ENCODE data around the gene RPS24. TPM values are rescaled to one million over a fixed set of nuclear protein-coding genes. Genes with fewer than 3 reads are reported as not detected.
"Not testable (repeated sequence)": the region's sequence is repeated elsewhere in the genome, so short reads cannot be mapped to it uniquely, and the experiment has no call there.

The RPS24 gene
- 1,000 to 10,000 TPM; 2,309 to 2,336 TPM for total RNA-seq

DNA sequence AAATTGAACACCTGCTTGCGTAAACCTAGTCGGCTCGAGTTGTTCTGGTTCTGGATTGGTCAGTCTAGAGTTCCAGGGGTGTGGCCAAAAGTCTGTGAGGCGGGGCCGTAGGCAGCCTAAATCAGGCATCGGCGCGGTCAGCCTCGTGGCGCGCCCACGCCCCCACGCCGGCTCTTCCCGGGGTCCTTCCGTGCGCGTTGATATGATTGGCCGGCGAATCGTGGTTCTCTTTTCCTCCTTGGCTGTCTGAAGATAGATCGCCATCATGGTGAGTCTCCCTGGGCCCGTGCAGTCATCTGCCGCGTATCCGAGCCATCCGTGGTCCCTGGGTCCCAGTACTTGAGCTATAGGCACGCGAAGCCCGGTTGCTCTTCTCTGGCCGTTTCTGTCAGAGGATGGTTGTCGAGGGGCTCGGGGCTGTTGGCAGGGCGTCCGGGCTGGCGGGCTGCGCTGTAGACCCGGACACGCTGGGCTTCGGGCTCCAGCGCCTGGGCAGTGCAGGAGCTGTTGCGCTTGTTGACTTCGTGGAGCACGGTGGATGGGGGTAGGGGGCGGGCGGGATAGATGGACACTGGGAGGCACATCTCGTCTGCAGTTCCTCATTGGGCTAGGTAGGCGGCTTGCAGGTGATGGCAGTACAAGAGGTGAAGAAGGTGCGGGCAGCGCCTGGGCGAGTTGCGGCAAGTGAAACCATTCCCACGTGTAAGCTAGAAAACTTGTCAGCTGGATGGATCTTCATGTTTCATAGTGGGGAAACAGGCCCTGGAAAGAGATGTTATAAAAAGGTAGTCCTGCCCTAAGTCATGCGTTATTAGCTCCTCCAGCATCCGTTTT is at the start of gene RPS24:
Gene RPS24 (plus strand): TSS at position 227 of the 834 bp plus-strand sequence. CDS start 39 bp downstream, at position 266.
- peaks cover 51% of the 10 kb centered on the region for H3K36me3 Mint-ChIP-seq
- H3K4me1 Mint-ChIP-seq: peaks cover 42% of the 10 kb centered on the region

DNA sequence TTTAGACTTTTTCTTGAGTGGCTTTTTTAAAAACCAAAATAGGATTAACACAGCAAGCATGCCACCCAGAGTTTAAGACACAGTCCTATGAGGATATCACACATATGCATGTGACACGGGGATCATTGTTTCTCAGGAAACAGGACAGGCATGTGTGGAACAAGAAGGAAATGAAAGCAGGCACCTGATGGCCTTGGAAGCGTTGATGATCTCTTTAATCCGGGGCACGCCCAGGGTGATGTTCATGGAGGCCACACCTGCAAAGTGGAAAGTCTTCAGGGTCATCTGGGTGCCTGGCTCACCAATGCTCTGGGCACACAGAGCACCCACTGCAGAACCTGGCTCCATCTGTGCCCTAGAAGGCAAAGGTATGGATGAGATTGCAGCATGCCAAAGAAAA is 48.7 kb upstream of the RPS24 start:
- no peak overlapping the region for H3K4me3 Mint-ChIP-seq
- H3K27me3 Mint-ChIP-seq: no peaks in the 10 kb centered on the region
- H3K4me1 Mint-ChIP-seq: no peaks in the 10 kb centered on the region
- no peak for DNase-seq
- H3K27ac Mint-ChIP-seq: no peak overlapping the region
- H3K36me3 Mint-ChIP-seq: peaks cover 13% of the 10 kb centered on the region
- H3K9me3 Mint-ChIP-seq: no peaks in the 10 kb centered on the region

More for the DNA sequence above, at the start of gene RPS24:
- no peaks in the 10 kb centered on the region for H3K9me3 Mint-ChIP-seq
- H3K27ac Mint-ChIP-seq: peak within 1 kb of the TSS; percentile 98
- peaks cover 5% of the 10 kb centered on the region for H3K27me3 Mint-ChIP-seq
- peak within 1 kb of the TSS; percentile 86 for H3K4me3 Mint-ChIP-seq
- peak; percentile 94 for DNase-seq

DNA sequence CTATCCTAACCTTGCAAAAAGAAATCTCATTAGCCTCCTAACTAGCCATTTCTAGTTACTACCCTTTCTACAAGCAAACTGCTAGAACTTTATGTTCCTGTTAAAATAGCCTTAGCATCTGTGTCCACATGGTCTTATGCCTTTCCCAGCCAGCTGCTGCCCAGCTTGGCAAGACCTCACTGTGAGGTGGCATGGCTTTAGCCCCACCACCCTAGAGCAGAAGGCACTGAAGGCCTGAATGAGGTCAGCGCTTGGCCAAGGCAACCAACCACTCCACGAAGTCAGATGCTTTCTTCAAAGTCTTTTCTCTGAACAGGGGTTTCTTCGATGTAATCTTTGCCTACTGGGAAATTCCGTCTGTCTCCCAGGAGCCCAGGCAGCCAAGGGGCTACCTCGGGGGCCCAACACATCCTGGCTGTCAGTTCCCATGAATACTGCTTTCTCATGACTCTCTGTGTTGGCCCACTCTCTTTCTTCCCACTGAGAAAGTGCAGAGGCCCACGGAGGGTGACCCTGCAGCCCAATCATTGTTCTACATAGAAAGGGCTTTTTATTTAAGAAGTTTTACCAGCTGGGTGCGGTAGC is 45.9 kb upstream of the RPS24 start:
- H3K4me1 Mint-ChIP-seq: no peaks in the 10 kb centered on the region
- H3K27me3 Mint-ChIP-seq: no peaks in the 10 kb centered on the region
- peak overlapping the region; percentile 48 for H3K27ac Mint-ChIP-seq
- DNase-seq: no peak
- H3K9me3 Mint-ChIP-seq: no peaks in the 10 kb centered on the region
- peaks cover 3% of the 10 kb centered on the region for H3K36me3 Mint-ChIP-seq
- no peak overlapping the region for H3K4me3 Mint-ChIP-seq

DNA sequence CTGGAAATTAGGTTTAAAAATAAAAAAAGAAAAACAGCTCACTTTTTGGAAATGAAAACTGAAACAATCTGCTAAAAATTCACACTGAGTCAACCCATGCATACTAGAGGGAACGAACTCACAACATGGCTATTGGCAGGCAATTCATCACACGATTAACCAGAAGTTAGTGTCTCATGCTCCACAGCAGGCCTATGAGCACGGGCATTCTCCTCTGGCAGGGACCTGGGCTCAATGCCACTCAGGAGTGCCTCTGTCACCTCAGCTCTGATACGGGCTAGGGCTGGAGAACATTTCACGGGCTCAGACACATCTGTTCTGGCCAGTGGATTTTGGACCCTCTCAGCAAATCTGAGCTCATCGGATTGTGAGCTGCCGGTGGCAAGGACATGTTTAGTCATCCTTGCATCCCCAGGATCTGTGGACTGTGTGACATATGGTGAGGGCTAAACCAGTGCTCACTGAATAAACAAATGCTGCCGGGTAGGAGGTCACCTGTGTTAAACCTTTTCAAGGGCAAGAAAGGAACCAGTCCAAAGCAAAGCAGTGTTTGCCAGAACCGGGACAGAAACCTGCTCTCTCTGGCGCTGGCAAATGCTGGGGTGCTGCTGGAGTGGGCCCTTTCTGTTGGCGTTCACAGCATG is 44.5 kb upstream of the RPS24 start:
- Mint-ChIP-seq H3K27me3 (no peaks in the 10 kb centered on the region), H3K9me3 (no peaks in the 10 kb centered on the region), H3K27ac (no peak overlapping the region), H3K36me3 (peaks cover 7% of the 10 kb centered on the region), H3K4me3 (no peak overlapping the region), H3K4me1 (no peaks in the 10 kb centered on the region)
- DNase-seq: no peak

DNA sequence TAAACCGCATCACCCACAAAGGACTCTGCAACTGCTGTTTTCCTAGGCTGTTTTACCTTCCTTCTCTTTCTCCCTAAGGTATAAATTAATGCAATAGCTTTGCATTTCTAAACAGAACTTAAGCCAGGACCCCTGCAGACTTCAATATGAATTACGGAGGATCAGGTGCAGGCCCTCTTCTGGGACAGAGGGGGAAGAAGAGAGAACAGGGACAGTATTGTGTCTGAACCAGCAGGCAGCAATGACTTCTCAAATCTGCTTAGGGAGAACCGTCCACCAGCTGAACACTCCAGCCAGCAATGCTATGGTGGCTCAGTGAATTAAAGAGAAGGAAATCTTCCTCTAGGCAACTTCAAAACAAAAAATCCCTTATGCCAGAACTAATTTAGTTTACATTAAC is 40.0 kb upstream of the RPS24 start:
- H3K36me3 Mint-ChIP-seq: peaks cover 27% of the 10 kb centered on the region

DNA sequence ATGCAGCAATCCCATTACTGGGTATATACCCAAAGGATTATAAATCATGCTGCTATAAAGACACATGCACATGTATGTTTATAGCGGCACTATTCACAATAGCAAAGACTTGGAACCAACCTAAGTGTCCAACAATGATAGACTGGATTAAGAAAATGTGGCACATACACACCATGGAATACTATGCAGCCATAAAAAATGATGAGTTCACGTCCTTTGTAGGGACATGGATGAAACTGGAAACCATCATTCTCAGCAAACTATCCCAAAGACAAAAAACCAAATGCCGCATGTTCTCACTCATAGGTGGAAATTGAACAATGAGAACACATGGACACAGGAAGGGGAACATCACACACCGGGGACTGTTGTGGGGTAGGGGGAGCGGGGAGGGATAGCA is 34.9 kb upstream of the RPS24 start:
- peaks cover 52% of the 10 kb centered on the region for H3K36me3 Mint-ChIP-seq

More for the DNA sequence above, 40.0 kb upstream of the RPS24 start:
- H3K4me1 Mint-ChIP-seq: no peaks in the 10 kb centered on the region
- H3K27me3 Mint-ChIP-seq: no peaks in the 10 kb centered on the region
- no peak for DNase-seq
- H3K27ac Mint-ChIP-seq: no peak overlapping the region
- H3K4me3 Mint-ChIP-seq: no peak overlapping the region
- no peaks in the 10 kb centered on the region for H3K9me3 Mint-ChIP-seq

DNA sequence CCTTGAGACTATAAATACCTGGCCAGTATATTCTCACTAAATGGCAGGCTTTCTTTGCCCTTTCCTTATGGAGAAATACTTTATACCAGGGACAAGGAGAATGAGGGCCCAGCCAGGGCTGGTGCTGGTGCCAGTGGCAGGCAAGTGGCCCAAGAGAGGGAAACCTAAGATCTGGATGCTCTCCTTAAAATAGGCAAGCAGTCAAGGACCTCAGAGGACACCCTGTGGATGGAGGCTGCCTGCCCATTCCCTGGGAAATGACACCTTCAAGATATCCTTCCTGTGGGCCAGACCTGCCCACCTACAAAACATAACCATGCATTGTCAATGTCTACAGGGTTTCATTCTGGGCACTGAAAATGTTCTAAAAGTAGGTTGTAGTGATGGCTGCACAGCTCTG is 33.5 kb upstream of the RPS24 start:
- no peaks in the 10 kb centered on the region for H3K4me1 Mint-ChIP-seq
- no peak overlapping the region for H3K4me3 Mint-ChIP-seq
- H3K36me3 Mint-ChIP-seq: peaks cover 54% of the 10 kb centered on the region
- H3K9me3 Mint-ChIP-seq: no peaks in the 10 kb centered on the region
- H3K27ac Mint-ChIP-seq: no peak overlapping the region
- H3K27me3 Mint-ChIP-seq: no peaks in the 10 kb centered on the region
- no peak for DNase-seq

More for the DNA sequence above, 34.9 kb upstream of the RPS24 start:
- not testable (repeated sequence) for DNase-seq, H3K27ac Mint-ChIP-seq, H3K27me3 Mint-ChIP-seq, H3K4me3 Mint-ChIP-seq, H3K4me1 Mint-ChIP-seq, H3K9me3 Mint-ChIP-seq

DNA sequence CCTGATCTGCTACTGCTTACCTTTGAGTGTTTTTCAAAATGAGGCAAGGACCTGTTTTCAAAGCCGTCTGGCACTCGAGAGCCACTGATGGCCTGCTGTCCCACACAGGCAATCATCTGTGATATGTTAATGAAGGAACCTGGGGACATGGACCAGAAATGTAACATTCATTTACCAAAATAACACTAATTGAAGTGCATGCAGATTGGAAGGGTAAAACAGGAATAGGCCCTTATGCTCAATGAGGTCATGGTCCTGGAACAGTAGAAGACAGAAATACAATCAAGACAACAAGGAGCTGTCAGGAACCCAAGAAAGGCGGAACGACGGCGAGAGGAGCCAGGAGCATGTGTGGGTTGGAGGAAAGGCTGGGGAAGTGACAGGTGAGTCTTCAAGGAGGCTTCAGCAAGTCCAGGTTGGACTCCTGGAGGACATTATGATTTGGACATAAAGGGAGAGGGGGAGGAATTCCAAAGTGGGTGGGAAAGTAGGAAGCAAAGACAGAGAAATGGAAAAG is 32.6 kb upstream of the RPS24 start:
- H3K9me3 Mint-ChIP-seq: no peaks in the 10 kb centered on the region
- H3K4me3 Mint-ChIP-seq: no peak overlapping the region
- H3K27ac Mint-ChIP-seq: no peak overlapping the region
- peaks cover 51% of the 10 kb centered on the region for H3K36me3 Mint-ChIP-seq
- no peak for DNase-seq
- H3K4me1 Mint-ChIP-seq: no peaks in the 10 kb centered on the region
- H3K27me3 Mint-ChIP-seq: no peaks in the 10 kb centered on the region

DNA sequence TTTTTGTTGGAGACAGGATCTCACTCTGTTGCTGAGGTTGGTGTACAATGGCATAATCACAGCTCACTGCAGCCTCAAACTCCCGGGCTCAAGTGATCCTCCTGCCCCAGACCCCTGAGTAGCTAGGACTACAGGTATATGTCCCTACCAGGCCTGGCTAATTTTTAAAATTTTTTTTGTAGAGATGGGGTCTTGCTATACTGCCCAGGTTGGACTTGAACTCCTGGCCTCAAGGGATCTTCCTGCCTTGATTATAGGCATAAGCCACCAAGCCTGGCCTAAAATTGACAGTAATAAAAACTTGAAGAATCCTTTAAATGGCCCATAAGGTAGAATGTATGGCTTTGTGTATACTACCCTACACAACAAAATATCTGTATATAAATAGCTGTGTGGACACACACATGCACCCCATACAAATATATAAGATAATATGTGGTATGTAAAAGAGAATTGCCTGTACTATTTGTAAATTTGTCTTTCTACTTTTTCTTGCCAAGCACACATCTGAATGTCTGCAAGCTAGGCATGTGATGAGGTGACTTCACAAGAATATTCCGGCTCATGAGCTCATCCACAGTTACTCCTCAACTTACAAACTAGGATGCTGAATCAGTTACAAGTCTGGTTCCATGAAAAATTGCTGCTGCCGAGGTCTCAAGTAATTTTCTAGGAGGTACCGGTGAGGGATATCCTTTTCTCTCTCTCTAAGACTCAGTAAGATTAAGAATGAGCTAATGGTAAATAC is 30.9 kb upstream of the RPS24 start:
- Mint-ChIP-seq H3K4me3 (no peak overlapping the region), H3K4me1 (no peaks in the 10 kb centered on the region), H3K27ac (no peak overlapping the region), H3K36me3 (peaks cover 49% of the 10 kb centered on the region), H3K9me3 (no peaks in the 10 kb centered on the region), H3K27me3 (no peaks in the 10 kb centered on the region)
- DNase-seq: no peak

DNA sequence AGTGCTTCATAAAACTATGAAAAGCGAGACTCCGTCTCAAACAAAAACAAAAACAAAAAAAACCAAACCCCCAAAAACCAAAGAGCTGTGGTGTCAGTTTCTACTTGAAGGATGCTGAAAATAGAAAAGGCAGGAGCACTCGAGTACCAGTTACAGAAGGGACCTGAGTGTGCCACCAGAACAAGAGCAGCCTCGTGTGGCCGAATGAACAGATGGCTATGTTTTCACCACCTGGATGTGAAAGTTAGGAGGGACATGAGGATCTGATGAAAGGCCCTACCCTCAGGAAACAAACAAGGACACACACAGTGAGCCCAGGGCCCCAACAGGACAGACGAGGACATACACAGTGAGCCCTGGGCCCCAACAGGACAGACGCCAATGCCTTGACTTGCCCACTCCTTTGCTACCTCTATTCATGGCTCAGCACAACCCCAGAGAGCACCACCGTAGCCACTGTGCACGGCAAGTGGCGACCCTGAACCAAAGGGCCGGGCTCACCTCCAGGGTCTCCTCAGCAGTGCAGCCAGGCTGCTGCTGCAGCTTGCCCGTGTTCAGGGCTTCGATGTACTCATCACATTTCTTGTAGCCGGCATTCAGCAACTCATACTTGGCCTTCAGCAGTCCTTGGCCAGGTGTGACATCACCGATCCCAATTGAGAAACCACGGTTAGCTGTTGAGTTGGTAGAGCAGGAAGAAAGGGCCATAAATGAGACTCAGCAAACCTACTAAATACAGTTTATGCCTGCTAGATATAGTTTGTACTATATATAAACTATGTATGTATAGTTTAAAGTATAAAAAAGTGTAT is 29.2 kb upstream of the RPS24 start:
- H3K9me3 Mint-ChIP-seq: no peaks in the 10 kb centered on the region
- no peak for DNase-seq
- H3K27me3 Mint-ChIP-seq: no peaks in the 10 kb centered on the region
- H3K36me3 Mint-ChIP-seq: peaks cover 44% of the 10 kb centered on the region
- H3K4me1 Mint-ChIP-seq: no peaks in the 10 kb centered on the region
- no peak overlapping the region for H3K4me3 Mint-ChIP-seq
- H3K27ac Mint-ChIP-seq: no peak overlapping the region

DNA sequence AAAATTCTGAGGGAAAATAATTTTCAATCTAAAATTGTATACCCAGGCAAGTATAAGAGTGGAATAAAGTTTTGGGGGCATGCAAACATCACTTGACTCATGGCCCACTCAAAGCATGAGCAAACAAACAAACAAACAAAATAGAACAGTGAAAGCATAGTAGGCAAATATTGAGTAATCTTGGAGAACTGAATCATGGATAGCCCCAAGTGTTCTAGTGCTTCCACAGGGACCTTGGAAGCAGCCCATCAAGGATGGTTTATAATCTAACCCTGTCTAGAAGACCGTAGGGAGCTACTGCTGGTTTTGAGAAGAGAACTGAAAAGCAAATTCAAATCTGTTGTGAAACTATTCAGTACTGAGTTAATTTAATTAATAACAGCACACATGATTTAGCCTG is 26.5 kb upstream of the RPS24 start:
- Mint-ChIP-seq H3K4me1 (no peaks in the 10 kb centered on the region), H3K36me3 (peaks cover 29% of the 10 kb centered on the region), H3K27me3 (no peaks in the 10 kb centered on the region), H3K4me3 (no peak overlapping the region), H3K27ac (no peak overlapping the region), H3K9me3 (no peaks in the 10 kb centered on the region)
- DNase-seq: no peak

DNA sequence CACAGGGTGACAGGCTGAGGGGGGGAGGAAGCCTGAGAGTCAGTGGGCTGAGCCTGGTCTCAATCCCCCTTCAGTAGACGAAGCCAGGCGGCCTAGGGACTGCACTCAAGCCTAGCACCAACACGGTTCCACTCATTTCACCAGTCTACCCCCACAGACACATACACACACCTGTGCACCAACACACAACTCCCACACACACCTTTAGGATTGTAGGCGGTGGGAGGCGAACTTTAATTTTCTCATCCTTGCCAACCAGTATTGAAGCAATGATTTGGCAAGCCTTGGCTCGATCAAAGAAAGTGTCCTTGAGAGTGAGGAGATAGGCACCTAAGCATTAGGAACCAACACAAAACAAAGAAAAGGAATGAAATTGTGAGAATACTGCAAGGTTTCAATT is 24.0 kb upstream of the RPS24 start:
- Mint-ChIP-seq H3K27ac (no peak overlapping the region), H3K4me3 (no peak overlapping the region), H3K27me3 (no peaks in the 10 kb centered on the region), H3K36me3 (peaks cover 23% of the 10 kb centered on the region), H3K4me1 (no peaks in the 10 kb centered on the region), H3K9me3 (no peaks in the 10 kb centered on the region)
- no peak for DNase-seq

DNA sequence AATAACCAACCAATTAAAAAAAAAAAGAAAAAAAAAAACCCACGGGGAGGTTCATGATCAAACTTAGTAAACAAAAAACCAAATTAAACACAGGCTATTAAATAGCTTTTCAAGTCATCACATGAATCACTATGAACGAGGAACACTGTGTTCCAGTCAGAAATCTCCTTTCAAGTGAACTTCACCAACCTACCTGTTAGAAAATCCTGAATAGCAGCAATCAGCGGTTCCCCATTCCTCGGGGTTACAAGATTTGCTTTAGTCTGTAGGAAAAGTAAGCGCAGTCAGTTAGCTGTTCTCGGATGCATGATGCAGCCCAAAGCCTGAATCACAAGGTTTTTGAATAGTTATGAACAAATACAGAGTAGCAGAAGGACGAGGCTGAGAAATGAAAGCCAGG is 23.4 kb upstream of the RPS24 start:
- DNase-seq: no peak
- Mint-ChIP-seq H3K36me3 (peaks cover 22% of the 10 kb centered on the region), H3K27me3 (no peaks in the 10 kb centered on the region), H3K9me3 (no peaks in the 10 kb centered on the region), H3K4me3 (no peak overlapping the region), H3K4me1 (no peaks in the 10 kb centered on the region), H3K27ac (no peak overlapping the region)

DNA sequence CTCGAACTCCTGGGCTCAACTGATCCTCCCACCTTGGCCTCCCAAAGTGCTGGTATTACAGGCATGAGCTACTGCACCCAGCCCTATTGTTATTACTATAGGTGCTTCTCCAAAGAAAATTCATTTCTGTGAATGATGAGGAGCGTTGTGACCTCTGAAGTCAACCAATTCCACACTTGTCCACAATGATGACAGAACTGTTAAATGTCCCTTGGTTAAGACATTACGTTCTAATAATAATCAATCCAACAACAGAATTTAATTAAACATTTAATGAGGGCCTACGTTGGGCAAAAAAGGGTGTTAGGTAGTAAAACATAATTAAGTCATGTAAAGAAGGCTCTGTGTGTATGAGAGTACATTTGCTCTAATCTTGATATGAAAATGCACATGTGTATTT is 22.6 kb upstream of the RPS24 start:
- H3K9me3 Mint-ChIP-seq: no peaks in the 10 kb centered on the region

More for the DNA sequence above, 22.6 kb upstream of the RPS24 start:
- no peaks in the 10 kb centered on the region for H3K27me3 Mint-ChIP-seq
- no peak for DNase-seq
- peaks cover 22% of the 10 kb centered on the region for H3K36me3 Mint-ChIP-seq
- H3K4me1 Mint-ChIP-seq: no peaks in the 10 kb centered on the region
- no peak overlapping the region for H3K4me3 Mint-ChIP-seq
- no peak overlapping the region for H3K27ac Mint-ChIP-seq
